Activated T-helper 2 cell treated with anti-CD3 and anti-CD28 coated beads, Interferon-gamma antibody, Interleukin-2, Interleukin-4, amounts not matched to agents 10 μg/mL and 5 μg/mL and 100 μg/mL, durations not matched to agents 14 hours and 24 hours and 36 hours (primary cell): Measurements from ENCODE around the gene SPINT1. TPM values are rescaled to one million over a fixed set of nuclear protein-coding genes. Genes with fewer than 3 reads are reported as not detected.

ENCODE experiments used
- DNase-seq: peaks from one replicate; pipeline ENCODE4 v3.0.0; 2021; ENCODE audit warnings: low spot score
- H3K27ac Mint-ChIP-seq: one replicate; pipeline ENCODE4 v1.8.0; 2021; ENCODE audit warnings: mixed read lengths
- H3K27me3 Mint-ChIP-seq: one replicate; pipeline ENCODE4 v1.8.0; 2021; ENCODE audit warnings: low read depth, mixed read lengths
- H3K36me3 Mint-ChIP-seq: one replicate; pipeline ENCODE4 v1.8.0; 2021; ENCODE audit warnings: low read depth, mixed read lengths
- H3K4me1 Mint-ChIP-seq: one replicate; pipeline ENCODE4 v1.8.0; 2021; ENCODE audit warnings: low read depth, mixed read lengths
- H3K4me3 Mint-ChIP-seq: one replicate; pipeline ENCODE4 v1.8.0; 2021; ENCODE audit warnings: low read depth, mild to moderate bottlenecking, moderate library complexity, mixed read lengths
- H3K9me3 Mint-ChIP-seq: one replicate; pipeline ENCODE4 v1.8.0; 2021; ENCODE audit warnings: mixed read lengths
- intact Hi-C: fragments of 100-400 bp; cut with micrococcal nuclease; formaldehyde crosslinking; loops from one replicate; pipeline ENCODE4 v1.15.1; 2023
- total RNA-seq: library from RNA; stranded (reverse); gene quantifications from 2 replicates; pipeline ENCODE4 v1.2.3, GENCODE V29; 2022

SPINT1 gene
- total RNA-seq, 1 donor from 2014 or later = 22.5 TPM

GRCh38 chr15:40872791-40873693 is 29.2 kb downstream of the SPINT1 start:
- Mint-ChIP-seq H3K36me3 (no peaks in the 10 kb centered on the region), H3K27me3 (peaks cover 9% of the 10 kb centered on the region), H3K9me3 (no peaks in the 10 kb centered on the region), H3K4me3 (peak overlapping the region; percentile 84), H3K4me1 (peaks cover 17% of the 10 kb centered on the region), H3K27ac (no peak overlapping the region)
- DNase-seq = no peak
- intact Hi-C loops = no loop called here

GRCh38 chr15:40873694-40874561 is 30.1 kb downstream of the SPINT1 start, which contains the start of gene RHOV:
Gene RHOV, minus strand, starts transcription at chr15:40874234. Its CDS starts 95 bp downstream, at chr15:40874139.
- no peak within 1 kb of the TSS for H3K27ac Mint-ChIP-seq

GRCh38 chr15:40875991-40876730 is 32.3 kb downstream of the SPINT1 start:
- intact Hi-C loops = loop anchor here (2.0 kb wide), 1 partner anchor 17 kb away; no protein-coding TSS in a partner anchor
- no peaks in the 10 kb centered on the region for H3K36me3 Mint-ChIP-seq
- H3K27me3 Mint-ChIP-seq = peaks cover 11% of the 10 kb centered on the region
- no peak for DNase-seq
- H3K9me3 Mint-ChIP-seq = no peaks in the 10 kb centered on the region
- H3K27ac Mint-ChIP-seq = no peak overlapping the region
- H3K4me3 Mint-ChIP-seq = no peak overlapping the region
- peaks cover 24% of the 10 kb centered on the region for H3K4me1 Mint-ChIP-seq

More at GRCh38 chr15:40873694-40874561, 30.1 kb downstream of the SPINT1 start, which contains the start of gene RHOV:
- Mint-ChIP-seq H3K9me3 (no peaks in the 10 kb centered on the region), H3K27me3 (peaks cover 11% of the 10 kb centered on the region), H3K4me1 (peaks cover 22% of the 10 kb centered on the region), H3K4me3 (peak within 1 kb of the TSS; percentile 84), H3K36me3 (no peaks in the 10 kb centered on the region)
- DNase-seq = peak; percentile 54
- intact Hi-C loops = loop anchor here (2.0 kb wide), 1 partner anchor 15 kb away; no protein-coding TSS in a partner anchor

- H3K4me1 Mint-ChIP-seq = peaks cover 10% of the 10 kb centered on the region
- H3K36me3 Mint-ChIP-seq = no peaks in the 10 kb centered on the region
- H3K4me3 Mint-ChIP-seq = no peak overlapping the region
- no peak overlapping the region for H3K27ac Mint-ChIP-seq
- peaks cover 7% of the 10 kb centered on the region for H3K27me3 Mint-ChIP-seq
- intact Hi-C loops = no loop called here
- DNase-seq = no peak
- peaks cover under 1% of the 10 kb centered on the region for H3K9me3 Mint-ChIP-seq
These were observed 33.8 kb downstream of the SPINT1 start for GRCh38 chr15:40877694-40878093.

GRCh38 chr15:40878785-40879184 is 34.9 kb downstream of the SPINT1 start:
- H3K4me1 Mint-ChIP-seq = peaks cover 10% of the 10 kb centered on the region
- intact Hi-C loops = no loop called here
- DNase-seq = no peak
- H3K27ac Mint-ChIP-seq = no peak overlapping the region
- H3K9me3 Mint-ChIP-seq = peaks cover 4% of the 10 kb centered on the region
- H3K4me3 Mint-ChIP-seq = no peak overlapping the region
- no peaks in the 10 kb centered on the region for H3K36me3 Mint-ChIP-seq
- peaks cover 5% of the 10 kb centered on the region for H3K27me3 Mint-ChIP-seq

GRCh38 chr15:40879609-40880008 is 35.8 kb downstream of the SPINT1 start:
- intact Hi-C loops = no loop called here
- DNase-seq = no peak
- H3K4me1 Mint-ChIP-seq = peaks cover 9% of the 10 kb centered on the region
- H3K9me3 Mint-ChIP-seq = peaks cover 4% of the 10 kb centered on the region
- H3K27me3 Mint-ChIP-seq = peaks cover 2% of the 10 kb centered on the region
- no peak overlapping the region for H3K27ac Mint-ChIP-seq
- no peak overlapping the region for H3K4me3 Mint-ChIP-seq
- H3K36me3 Mint-ChIP-seq = no peaks in the 10 kb centered on the region

GRCh38 chr15:40881351-40881750 is 37.5 kb downstream of the SPINT1 start:
- Mint-ChIP-seq H3K4me1 (peaks cover 15% of the 10 kb centered on the region), H3K27ac (no peak overlapping the region), H3K27me3 (peaks cover 2% of the 10 kb centered on the region), H3K9me3 (peaks cover 4% of the 10 kb centered on the region), H3K36me3 (no peaks in the 10 kb centered on the region), H3K4me3 (no peak overlapping the region)
- intact Hi-C loops = no loop called here
- no peak for DNase-seq

- Mint-ChIP-seq H3K4me3 (no peak overlapping the region), H3K9me3 (peaks cover 4% of the 10 kb centered on the region), H3K36me3 (no peaks in the 10 kb centered on the region), H3K4me1 (peaks cover 8% of the 10 kb centered on the region), H3K27ac (no peak overlapping the region), H3K27me3 (no peaks in the 10 kb centered on the region)
- DNase-seq = no peak
- intact Hi-C loops = loop anchor here (2.0 kb wide), 1 partner anchor 208 kb away; no protein-coding TSS in a partner anchor
These were observed 42.7 kb downstream of the SPINT1 start for GRCh38 chr15:40886586-40886985.

GRCh38 chr15:40889112-40889511 is 45.3 kb downstream of the SPINT1 start:
- Mint-ChIP-seq H3K4me1 (peaks cover 15% of the 10 kb centered on the region), H3K27ac (no peak overlapping the region), H3K36me3 (no peaks in the 10 kb centered on the region), H3K27me3 (peaks cover 1% of the 10 kb centered on the region), H3K9me3 (no peaks in the 10 kb centered on the region), H3K4me3 (no peak overlapping the region)
- intact Hi-C loops = no loop called here
- DNase-seq = no peak

GRCh38 chr15:40891138-40891537 is 47.3 kb downstream of the SPINT1 start:
- Mint-ChIP-seq H3K36me3 (peaks cover 3% of the 10 kb centered on the region), H3K9me3 (no peaks in the 10 kb centered on the region), H3K4me3 (no peak overlapping the region), H3K27me3 (peaks cover 1% of the 10 kb centered on the region), H3K4me1 (peaks cover 20% of the 10 kb centered on the region), H3K27ac (no peak overlapping the region)
- DNase-seq = no peak
- intact Hi-C loops = loop anchor here (5.0 kb wide), 3 partner anchors 134 to 299 kb away; partner anchors contain the start of genes KNL1, RAD51 and RMDN3

- Mint-ChIP-seq H3K9me3 (no peaks in the 10 kb centered on the region), H3K4me3 (no peak overlapping the region), H3K27ac (no peak overlapping the region), H3K27me3 (peaks cover 1% of the 10 kb centered on the region), H3K4me1 (peaks cover 20% of the 10 kb centered on the region), H3K36me3 (peaks cover 6% of the 10 kb centered on the region)
- no peak for DNase-seq
- intact Hi-C loops = loop anchor here (5.0 kb wide), 3 partner anchors 135 to 300 kb away; partner anchors contain the start of genes KNL1, RAD51 and RMDN3
These were observed 48.1 kb downstream of the SPINT1 start for GRCh38 chr15:40891810-40892446.
